ENCODE results near the gene TAF11.

DNA sequence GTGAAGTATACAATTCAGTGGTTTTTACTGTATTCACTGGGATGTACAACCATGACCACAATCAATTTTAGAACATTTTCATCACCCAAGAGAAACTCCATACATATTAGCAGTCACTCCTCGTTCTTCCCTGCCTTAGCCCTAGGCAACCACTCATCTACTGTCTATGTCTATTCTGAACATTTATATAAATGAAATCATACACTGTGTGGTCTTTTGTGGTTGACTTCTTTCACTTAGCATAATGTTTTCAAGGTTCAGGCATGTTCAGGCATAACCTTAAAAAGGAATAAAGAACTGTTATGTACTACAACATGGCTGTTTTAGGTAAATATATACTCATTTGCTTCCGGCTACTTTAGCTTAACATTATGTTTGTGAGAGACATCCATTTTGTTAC, 58.7 kb downstream of the TAF11 start:
- TF ChIP-seq, protein P1, sequence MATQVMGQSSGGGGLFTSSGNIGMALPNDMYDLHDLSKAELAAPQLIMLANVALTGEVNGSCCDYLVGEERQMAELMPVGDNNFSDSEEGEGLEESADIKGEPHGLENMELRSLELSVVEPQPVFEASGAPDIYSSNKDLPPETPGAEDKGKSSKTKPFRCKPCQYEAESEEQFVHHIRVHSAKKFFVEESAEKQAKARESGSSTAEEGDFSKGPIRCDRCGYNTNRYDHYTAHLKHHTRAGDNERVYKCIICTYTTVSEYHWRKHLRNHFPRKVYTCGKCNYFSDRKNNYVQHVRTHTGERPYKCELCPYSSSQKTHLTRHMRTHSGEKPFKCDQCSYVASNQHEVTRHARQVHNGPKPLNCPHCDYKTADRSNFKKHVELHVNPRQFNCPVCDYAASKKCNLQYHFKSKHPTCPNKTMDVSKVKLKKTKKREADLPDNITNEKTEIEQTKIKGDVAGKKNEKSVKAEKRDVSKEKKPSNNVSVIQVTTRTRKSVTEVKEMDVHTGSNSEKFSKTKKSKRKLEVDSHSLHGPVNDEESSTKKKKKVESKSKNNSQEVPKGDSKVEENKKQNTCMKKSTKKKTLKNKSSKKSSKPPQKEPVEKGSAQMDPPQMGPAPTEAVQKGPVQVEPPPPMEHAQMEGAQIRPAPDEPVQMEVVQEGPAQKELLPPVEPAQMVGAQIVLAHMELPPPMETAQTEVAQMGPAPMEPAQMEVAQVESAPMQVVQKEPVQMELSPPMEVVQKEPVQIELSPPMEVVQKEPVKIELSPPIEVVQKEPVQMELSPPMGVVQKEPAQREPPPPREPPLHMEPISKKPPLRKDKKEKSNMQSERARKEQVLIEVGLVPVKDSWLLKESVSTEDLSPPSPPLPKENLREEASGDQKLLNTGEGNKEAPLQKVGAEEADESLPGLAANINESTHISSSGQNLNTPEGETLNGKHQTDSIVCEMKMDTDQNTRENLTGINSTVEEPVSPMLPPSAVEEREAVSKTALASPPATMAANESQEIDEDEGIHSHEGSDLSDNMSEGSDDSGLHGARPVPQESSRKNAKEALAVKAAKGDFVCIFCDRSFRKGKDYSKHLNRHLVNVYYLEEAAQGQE (IDR thresholded peaks at IDR 0.05; ENCODE audit: insufficient replicate concordance, low read depth) = no peak
- TF ChIP-seq SPI1 (IDR thresholded peaks at IDR 0.05; ENCODE audit: borderline replicate concordance, low read depth) = no peak

All from HL-60 (cell line).